H1 (cell line): ENCODE measurements around the gene RNPS1. TPM values are rescaled to one million over a fixed set of nuclear protein-coding genes. Genes with fewer than 3 reads are reported as not detected.

Experiments used
- CTCF ChIA-PET: fragments of 300-600 bp; sonication (Branson Sonifier 250); formaldehyde crosslinking; loops from one replicate; lab custom pipeline; 2021; ENCODE audit not compliant: partially characterized antibody; lab: Charles Lee
- POLR2A ChIA-PET: fragments of 300-600 bp; sonication (Branson Sonifier 250); formaldehyde crosslinking; loops from one replicate; lab custom pipeline; 2021; ENCODE audit warnings: inconsistent platforms; ENCODE audit not compliant: partially characterized antibody; lab: Charles Lee
- DNase-seq, 2 experiments: peaks; one replicate each; pipeline versions ENCODE4 v3.0.0 to v3.0.0-alpha.2; 2010 to 2022; ENCODE audit warnings: low spot score in 2 of 2, low read depth in 1 of 2, mixed read lengths in 1 of 2
- FAIRE-seq: peaks from 2 replicates; lab custom pipeline; 2011; peaks lifted over from hg19 to GRCh38; lab: Jason Lieb, UNC
- H2AFZ ChIP-seq: 2 replicates; pipeline ENCODE4 v1.8.1; 2012; ENCODE audit warnings: low read length, inconsistent platforms
- H2AK5ac ChIP-seq: 2 replicates; pipeline ENCODE4 v1.6.1; 2013; ENCODE audit warnings: low read depth, low read length
- H2BK120ac ChIP-seq: replicated peaks from 2 replicates; pipeline ENCODE3; 2013; ENCODE audit warnings: low read depth, low read length, inconsistent platforms
- H2BK12ac ChIP-seq: 2 replicates; pipeline ENCODE4 v1.6.1; 2013; ENCODE audit warnings: low read depth, low read length
- H2BK15ac ChIP-seq: 2 replicates; pipeline ENCODE4 v1.6.1; 2013; ENCODE audit warnings: low read length
- H2BK20ac ChIP-seq: 2 replicates; pipeline ENCODE4 v1.6.1; 2013; ENCODE audit warnings: low read length
- H2BK5ac ChIP-seq: 2 replicates; pipeline ENCODE4 v1.6.1; 2013; ENCODE audit warnings: low read depth, low read length
- H3K14ac ChIP-seq: 2 replicates; pipeline ENCODE4 v1.6.1; 2013; ENCODE audit warnings: inconsistent platforms; ENCODE audit not compliant: insufficient read length
- H3K18ac ChIP-seq: 2 replicates; pipeline ENCODE4 v1.6.1; 2013; ENCODE audit warnings: low read length; ENCODE audit errors: extremely low read depth
- H3K23ac ChIP-seq: 2 replicates; pipeline ENCODE4 v1.6.1; 2013; ENCODE audit warnings: inconsistent platforms; ENCODE audit not compliant: insufficient read length
- H3K23me2 ChIP-seq: 2 replicates; pipeline ENCODE4 v1.6.1; 2013; ENCODE audit warnings: low read depth, low read length
- H3K27ac ChIP-seq: 2 replicates; pipeline ENCODE4 v1.6.1; 2011; ENCODE audit warnings: low read depth, low read length, inconsistent platforms
- H3K27me3 ChIP-seq, 4 experiments: replicated peaks in 1 of 4; 1 replicate in 1 of 4; 2 replicates in 3 of 4; pipeline versions ENCODE4 v1.6.1 to v1.8.1; 2011 to 2013; ENCODE audit warnings: low read length in 3 of 4, mild to moderate bottlenecking in 3 of 4, inconsistent platforms in 2 of 4, mixed read lengths in 2 of 4, moderate library complexity in 1 of 4; ENCODE audit not compliant: control insufficient read depth in 3 of 4, insufficient read depth in 3 of 4; ENCODE audit errors: extremely low read depth in 1 of 4
- H3K36me3 ChIP-seq, 4 experiments: 2 replicates each; pipeline versions ENCODE4 v1.6.1 to v1.8.1; 2011 to 2013; ENCODE audit warnings: mild to moderate bottlenecking in 4 of 4, low read length in 3 of 4, moderate library complexity in 2 of 4, control low read depth in 1 of 4, inconsistent platforms in 1 of 4; ENCODE audit not compliant: insufficient read depth in 4 of 4, control insufficient read depth in 2 of 4
- H3K4ac ChIP-seq: replicated peaks from 2 replicates; pipeline ENCODE3; 2013; ENCODE audit warnings: low read length, low read depth, mixed read lengths, inconsistent platforms; ENCODE audit not compliant: insufficient read length
- H3K4me1 ChIP-seq, 4 experiments: replicated peaks in 1 of 4; 1 replicate in 1 of 4; 2 replicates in 3 of 4; pipeline versions ENCODE4 v1.6.1 to v1.8.1; 2011 to 2013; ENCODE audit warnings: low read length in 3 of 4, inconsistent platforms in 2 of 4, mixed read lengths in 1 of 4; ENCODE audit not compliant: insufficient read depth in 4 of 4, control insufficient read depth in 3 of 4
- H3K4me2 ChIP-seq, 2 experiments: 2 replicates each; pipeline versions ENCODE4 v1.6.1 to v1.8.1; 2011 to 2013; ENCODE audit warnings: low read depth in 2 of 2, low read length in 2 of 2, control low read depth in 1 of 2, inconsistent platforms in 1 of 2, mild to moderate bottlenecking in 1 of 2; ENCODE audit not compliant: insufficient read depth in 1 of 2
- H3K4me3 ChIP-seq, 4 experiments: fragments of 200-600, 300-600 bp in 1 of 4; sonication (generic), shearing (Covaris generic), sonication (Bioruptor Twin) in 1 of 4; 2 replicates each; pipeline versions ENCODE4 v1.5.1 to v1.8.1; 2011 to 2016; ENCODE audit warnings: low read length in 4 of 4, low read depth in 3 of 4, control low read depth in 2 of 4, inconsistent platforms in 2 of 4, mild to moderate bottlenecking in 2 of 4, mixed read lengths in 1 of 4, moderate library complexity in 1 of 4; ENCODE audit not compliant: insufficient read depth in 2 of 4; ENCODE audit errors: extremely low read depth in 1 of 4
- H3K56ac ChIP-seq: replicated peaks from 2 replicates; pipeline ENCODE3; 2013; ENCODE audit warnings: low read depth, mild to moderate bottlenecking, mixed read lengths, low read length, inconsistent platforms; ENCODE audit not compliant: insufficient read length
- H3K79me1 ChIP-seq: 2 replicates; pipeline ENCODE4 v1.6.1; 2013; ENCODE audit warnings: low read depth, low read length, control low read depth
- H3K79me2 ChIP-seq, 2 experiments: 2 replicates each; pipeline versions ENCODE4 v1.6.1 to v1.8.1; 2012 to 2013; ENCODE audit warnings: low read length in 2 of 2, mild to moderate bottlenecking in 2 of 2, inconsistent platforms in 1 of 2; ENCODE audit not compliant: insufficient read depth in 2 of 2, control insufficient read depth in 1 of 2
- H3K9ac ChIP-seq, 4 experiments: replicated peaks in 1 of 4; 1 replicate in 1 of 4; 2 replicates in 3 of 4; pipeline versions ENCODE4 v1.6.1 to v1.8.1; 2011 to 2013; ENCODE audit warnings: low read depth in 3 of 4, low read length in 3 of 4, control low read depth in 2 of 4, mild to moderate bottlenecking in 2 of 4, moderate library complexity in 2 of 4, inconsistent platforms in 1 of 4; ENCODE audit errors: extremely low read depth in 1 of 4
- H3K9me3 ChIP-seq, 2 experiments: 2 replicates each; pipeline versions ENCODE4 v1.6.1 to v1.8.1; 2012 to 2013; ENCODE audit warnings: mild to moderate bottlenecking in 2 of 2, moderate library complexity in 2 of 2, control low read depth in 1 of 2, inconsistent platforms in 1 of 2, low read depth in 1 of 2, low read length in 1 of 2, mixed read lengths in 1 of 2; ENCODE audit not compliant: insufficient read depth in 2 of 2
- H4K20me1 ChIP-seq, 2 experiments: replicated peaks in 1 of 2; 2 replicates each; pipeline versions ENCODE3 to v1.8.1; 2011 to 2013; ENCODE audit warnings: inconsistent platforms in 2 of 2, low read length in 2 of 2, mild to moderate bottlenecking in 1 of 2; ENCODE audit not compliant: insufficient read depth in 2 of 2, control insufficient read depth in 1 of 2
- H4K5ac ChIP-seq: 2 replicates; pipeline ENCODE4 v1.6.1; 2013; ENCODE audit warnings: low read length, low read depth, mixed read lengths, inconsistent platforms; ENCODE audit not compliant: insufficient read length
- H4K8ac ChIP-seq: 2 replicates; pipeline ENCODE4 v1.8.0; 2013; ENCODE audit warnings: mild to moderate bottlenecking, moderate library complexity, low read length, inconsistent platforms; ENCODE audit not compliant: insufficient read depth; ENCODE audit errors: extremely low read depth
- H4K91ac ChIP-seq: replicated peaks from 2 replicates; pipeline ENCODE3; 2013; ENCODE audit warnings: low read length, mixed read lengths, inconsistent platforms; ENCODE audit not compliant: insufficient read length
- BCL11A ChIP-seq, 2 experiments: IDR thresholded peaks; one replicate each; pipeline ENCODE4 v1.6.1; 2011; ENCODE audit warnings: low read depth in 2 of 2, low read length in 2 of 2, mild to moderate bottlenecking in 2 of 2
- CEBPB ChIP-seq: IDR thresholded peaks from 2 replicates; pipeline ENCODE4 v1.6.1; 2012; ENCODE audit warnings: low read depth, low read length
- CTBP2 ChIP-seq: IDR thresholded peaks from 2 replicates; pipeline ENCODE4 v1.7.0; 2011; ENCODE audit warnings: borderline replicate concordance, mild to moderate bottlenecking, moderate library complexity, mixed read lengths, low read length; ENCODE audit not compliant: insufficient read depth, insufficient read length
- EGR1 ChIP-seq: IDR thresholded peaks from 2 replicates; pipeline ENCODE4 v1.6.1; 2011; ENCODE audit warnings: low read depth, low read length, borderline replicate concordance
- JUND ChIP-seq: IDR thresholded peaks from 2 replicates; pipeline ENCODE4 v1.6.1; 2011; ENCODE audit warnings: mild to moderate bottlenecking, improper control_type of control experiment, low read length
- KDM1A ChIP-seq: fragments of 200-600, 300-600 bp; sonication (generic); IDR thresholded peaks from 2 replicates; pipeline ENCODE4 v1.7.1; 2016; ENCODE audit warnings: mild to moderate bottlenecking, low read length, borderline replicate concordance
- NRF1 ChIP-seq: IDR thresholded peaks from 2 replicates; pipeline ENCODE4 v1.6.1; 2011; ENCODE audit warnings: mild to moderate bottlenecking, low read depth, low read length, improper control_type of control experiment
- PHF8 ChIP-seq: fragments of 200-600 bp; sonication (generic); conservative IDR thresholded peaks from 2 replicates; pipeline ENCODE4 v1.7.1; 2012; ENCODE audit warnings: low read depth, mild to moderate bottlenecking, inconsistent platforms, low read length, moderate library complexity
- RXRA ChIP-seq: IDR thresholded peaks from 2 replicates; pipeline ENCODE4 v1.6.1; 2011; ENCODE audit warnings: low read depth, mild to moderate bottlenecking, low read length, moderate library complexity; ENCODE audit not compliant: insufficient read depth
- SIN3A ChIP-seq, 2 experiments: IDR thresholded peaks in 1 of 2; conservative IDR thresholded peaks in 1 of 2; 2 replicates each; pipeline ENCODE4 v1.6.1; 2011 to 2012; ENCODE audit warnings: low read length in 2 of 2, improper control_type of control experiment in 1 of 2, low read depth in 1 of 2, mild to moderate bottlenecking in 1 of 2
- SIRT6 ChIP-seq: IDR thresholded peaks from one replicate; pipeline ENCODE4 v1.7.1; 2012; ENCODE audit warnings: low read length, inconsistent platforms
- SP4 ChIP-seq: IDR thresholded peaks from 2 replicates; pipeline ENCODE4 v1.6.1; 2012; ENCODE audit warnings: low read length, inconsistent platforms
- WGBS, 2 experiments: shearing (Covaris generic) in 1 of 2; methylation state at CpG; one replicate each; pipeline versions ENCODE4 v1.1.6 to v1.1.7; 2013 to 2015; ENCODE audit warnings: low lambda C conversion rate in 2 of 2, mixed read lengths in 2 of 2, inconsistent platforms in 1 of 2, low coverage in 1 of 2, missing lambda C conversion rate in 1 of 2; ENCODE audit not compliant: insufficient replicate concordance in 2 of 2, insufficient coverage in 1 of 2, insufficient read length in 1 of 2; ENCODE audit errors: extremely low coverage in 1 of 2, missing lambda C conversion rate in 1 of 2; 5-methylcytosine and 5-hydroxymethylcytosine counted together
- polyA plus RNA-seq, 7 experiments: library from polyadenylated mRNA; depleted of rRNA in 3 of 7; stranded (reverse) in 5 of 7; unstranded in 2 of 7; fragments of >200 nt in 5 of 7; fragments of 200-250 nt in 2 of 7; gene quantifications; 1 replicate in 5 of 7; 2 replicates in 1 of 7; 4 replicates in 1 of 7; pipeline versions ENCODE4 v1.2.1 to v1.2.3, GENCODE V29; 2011 to 2013; ENCODE audit warnings: missing spikeins in 2 of 7, mixed read lengths in 2 of 7
- total RNA-seq: library from RNA; stranded (reverse); fragmentation: NEBNext Ultra II Directional; extraction: Animal tissue kit (Norgen Biotek cat#: 25700); gene quantifications from 2 replicates; pipeline ENCODE4 v1.2.1, GENCODE V29; 2021
- TF ChIP-seq, protein P1 (sequence below): IDR thresholded peaks from 2 replicates; pipeline ENCODE4 v1.6.1; 2012; ENCODE audit warnings: inconsistent platforms

RNPS1 gene
- total and polyA plus RNA-seq, 2 of the 8 experiments (the other 6 are each of a cell fraction or from before 2014, with no cell fraction given): 330 to 350 TPM

DNA sequence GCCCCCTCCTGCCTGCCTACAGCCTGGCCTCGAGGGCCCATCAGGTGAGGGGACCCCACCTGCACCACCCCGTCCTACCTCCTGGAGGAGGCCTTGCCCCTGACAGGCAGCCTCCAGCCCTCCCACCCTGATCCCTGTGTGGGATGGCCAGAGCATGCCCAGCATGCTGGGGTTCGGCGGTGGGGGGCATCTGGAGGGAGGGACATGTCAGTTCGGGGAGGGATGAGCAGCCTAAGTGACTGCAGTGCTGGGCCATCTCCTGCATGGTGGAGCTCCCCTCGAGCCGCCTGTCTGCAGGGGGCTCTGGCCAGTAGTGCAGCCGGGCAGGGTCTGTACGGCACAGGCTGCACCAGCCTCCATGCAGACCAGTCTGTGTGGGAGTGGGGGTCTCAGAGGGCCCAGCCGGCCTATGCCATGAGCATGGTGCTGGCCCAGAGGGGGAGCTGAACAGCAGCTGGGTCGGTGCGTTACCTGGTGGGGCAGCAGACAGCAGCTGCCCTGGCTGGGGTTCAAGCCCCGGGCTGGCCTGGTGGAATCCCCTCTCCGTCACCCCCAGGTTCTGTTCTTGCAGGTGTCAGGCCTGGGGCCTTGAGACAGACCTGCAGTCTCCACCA, 4.0 kb upstream of the RNPS1 start:
- no peak overlapping the region for H3K9ac ChIP-seq
- no peak overlapping the region for H2AK5ac ChIP-seq
- H3K4me3 ChIP-seq: no peak overlapping the region
- H4K91ac ChIP-seq: no peak overlapping the region
- H3K14ac ChIP-seq: no peak overlapping the region
- no peaks in the 10 kb centered on the region for H3K9me3 ChIP-seq
- no peaks in the 10 kb centered on the region for H3K36me3 ChIP-seq
- no peak overlapping the region for H2BK15ac ChIP-seq
- no peak overlapping the region for H3K4me2 ChIP-seq
- H3K23ac ChIP-seq: no peak overlapping the region
- H2BK12ac ChIP-seq: no peak overlapping the region
- H2BK5ac ChIP-seq: no peak overlapping the region
- no peaks in the 10 kb centered on the region for H3K27me3 ChIP-seq
- H3K23me2 ChIP-seq: peaks cover 6% of the 10 kb centered on the region; the same call in 1 of the 2 replicates
- H3K79me2 ChIP-seq: peaks cover 4 to 16% of the 10 kb centered on the region in 2 experiments
- no peak for DNase-seq
- H3K18ac ChIP-seq: no peak overlapping the region
- H4K8ac ChIP-seq: no peak overlapping the region
- no peak overlapping the region for H3K4ac ChIP-seq
- H4K5ac ChIP-seq: no peak overlapping the region
- ChIA-PET CTCF (interaction anchor here (0.8 to 2.1 kb wide), 5 partner anchors 9 to 77 kb away, joined by 3 to 7 read pairs (median 4); partner anchors contain the start of gene ECI1), POLR2A (interaction anchor here (0.6 to 13.7 kb wide), 11 partner anchors 8 to 223 kb away, joined by 3 to 228 read pairs (median 5); partner anchors contain the start of genes DNASE1L2 and ECI1)
- 87% methylated on average over 13 of the region's 14 CpGs; no CpG with 5 or more reads in 1 of the 2 experiments for WGBS, 2 experiments
- no peak for FAIRE-seq
- no peak overlapping the region for H2BK120ac ChIP-seq
- H3K79me1 ChIP-seq: peaks cover 9% of the 10 kb centered on the region
- peaks cover 3 to 16% of the 10 kb centered on the region in 2 experiments for H4K20me1 ChIP-seq
- no peak overlapping the region for H2AFZ ChIP-seq
- no peak overlapping the region for H3K56ac ChIP-seq
- H2BK20ac ChIP-seq: no peak overlapping the region
- no peak overlapping the region for H3K27ac ChIP-seq
- H3K4me1 ChIP-seq: peaks cover 0 to 2% (median under 1%) of the 10 kb centered on the region in 4 experiments; a peak in 2 of 7 replicates
- TF ChIP-seq PHF8 (no peak), BCL11A (IDR thresholded peaks at IDR 0.05; ENCODE audit: low read depth in 2 of 2, low read length in 2 of 2) (no peak), KDM1A (no peak), CTBP2 (no peak), SP4 (no peak), RXRA (no peak), JUND (no peak), SIRT6 (no peak), SIN3A (conservative IDR thresholded peaks at IDR 0.05 in 1 of 2, IDR thresholded peaks at IDR 0.05 in 1 of 2; ENCODE audit: low read depth in 1 of 2, low read length in 2 of 2) (no peak), EGR1 (no peak), NRF1 (no peak), CEBPB (no peak)
- TF ChIP-seq, protein P1, sequence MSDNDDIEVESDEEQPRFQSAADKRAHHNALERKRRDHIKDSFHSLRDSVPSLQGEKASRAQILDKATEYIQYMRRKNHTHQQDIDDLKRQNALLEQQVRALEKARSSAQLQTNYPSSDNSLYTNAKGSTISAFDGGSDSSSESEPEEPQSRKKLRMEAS: no peak
